DOHH2 (cell line): Measurements from ENCODE around the gene IFT74.
A peak's percentile ranks its signal among the peaks of the same experiment; 100 is the strongest.

ENCODE experiments used
- H3F3A ChIP-seq: fragments of 200-600 bp; sonication (generic), shearing (Covaris generic); 2 replicates; pipeline ENCODE4 v1.6.0; 2016; ENCODE audit warnings: antibody characterized with exemption, mild to moderate bottlenecking; ENCODE audit not compliant: control insufficient read depth, insufficient read depth
- H3K27ac ChIP-seq: fragments of 200-600 bp; sonication (generic); 2 replicates; pipeline ENCODE4 v1.5.1; 2014; ENCODE audit warnings: low read depth, mild to moderate bottlenecking, low read length, moderate library complexity
- H3K27me3 ChIP-seq: fragments of 200-600 bp; sonication (generic); 2 replicates; pipeline ENCODE4 v1.6.1; 2014; ENCODE audit warnings: mild to moderate bottlenecking, low read length, mixed read lengths; ENCODE audit not compliant: control insufficient read depth
- H3K36me3 ChIP-seq: fragments of 200-600 bp; sonication (generic); 2 replicates; pipeline ENCODE4 v1.6.1; 2014; ENCODE audit warnings: mild to moderate bottlenecking, low read length, moderate library complexity, mixed read lengths; ENCODE audit not compliant: control insufficient read depth
- H3K4me1 ChIP-seq: fragments of 200-600 bp; sonication (generic); 2 replicates; pipeline ENCODE4 v1.6.1; 2014; ENCODE audit warnings: mild to moderate bottlenecking, low read length, mixed read lengths; ENCODE audit not compliant: control insufficient read depth
- H3K4me2 ChIP-seq: fragments of 200-600 bp; sonication (generic); 2 replicates; pipeline ENCODE4 v1.6.0; 2014; ENCODE audit warnings: mild to moderate bottlenecking, low read length, moderate library complexity
- H3K4me3 ChIP-seq: fragments of 200-600 bp; sonication (generic); 2 replicates; pipeline ENCODE4 v1.5.1; 2014; ENCODE audit warnings: mild to moderate bottlenecking, low read length, mixed read lengths
- H3K79me2 ChIP-seq: fragments of 200-600 bp; sonication (generic); 2 replicates; pipeline ENCODE4 v1.6.1; 2014; ENCODE audit warnings: mild to moderate bottlenecking, low read length, mixed read lengths; ENCODE audit not compliant: control insufficient read depth
- H3K9me2 ChIP-seq: fragments of 200-600 bp; sonication (generic); replicated peaks from 2 replicates; pipeline ENCODE4 v1.6.1; 2014; ENCODE audit warnings: mild to moderate bottlenecking, low read length, mixed read lengths; ENCODE audit not compliant: control insufficient read depth
- H3K9me3 ChIP-seq: fragments of 200-600 bp; sonication (generic); 2 replicates; pipeline ENCODE4 v1.6.1; 2014; ENCODE audit warnings: antibody characterized with exemption, low read length, mixed read lengths; ENCODE audit not compliant: control insufficient read depth, insufficient read depth
- H4K20me1 ChIP-seq: fragments of 200-600 bp; sonication (generic); 2 replicates; pipeline ENCODE4 v1.6.0; 2014; ENCODE audit warnings: low read depth, mild to moderate bottlenecking, antibody characterized with exemption, low read length, moderate library complexity; ENCODE audit not compliant: control insufficient read depth, insufficient read depth
- CTCF ChIP-seq: fragments of 200-600 bp; sonication (generic); IDR thresholded peaks from one replicate; pipeline ENCODE4 v1.5.1; 2014; ENCODE audit warnings: antibody characterized with exemption, mild to moderate bottlenecking, low read depth, low read length; ENCODE audit not compliant: poor library complexity, severe bottlenecking
- EZH2phosphoT487 ChIP-seq: fragments of 200-600 bp; sonication (generic); IDR thresholded peaks from 2 replicates; pipeline ENCODE4 v1.6.1; 2017; ENCODE audit warnings: borderline replicate concordance, mild to moderate bottlenecking, antibody characterized with exemption, low read length, moderate library complexity, mixed read lengths

IFT74 gene

DNA sequence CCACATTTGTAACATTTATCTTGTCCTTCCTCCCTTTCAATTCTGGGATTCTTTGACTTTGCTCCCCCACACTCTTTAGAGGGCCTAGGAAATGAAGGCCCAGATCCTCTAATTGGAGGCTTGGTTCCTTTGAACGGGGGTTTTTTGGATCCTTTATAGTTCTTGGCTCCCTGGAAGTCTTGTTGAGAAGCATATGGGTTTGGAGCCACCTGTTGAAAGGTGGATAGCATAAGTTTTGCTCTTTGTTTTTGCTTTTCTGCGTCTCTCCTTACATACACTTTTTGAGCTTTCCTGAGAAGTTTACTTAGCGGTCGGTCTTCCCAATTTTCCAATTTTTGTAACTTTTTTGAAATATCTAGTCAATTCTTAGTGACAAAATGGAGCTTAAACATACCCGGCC, 17.8 kb downstream of the IFT74 start:
- Histone ChIP-seq H3K36me3 (no peaks in the 10 kb centered on the region), H3K79me2 (peaks cover 15% of the 10 kb centered on the region), H3K27me3 (no peaks in the 10 kb centered on the region), H3K4me3 (no peak overlapping the region), H3K9me2 (no peaks in the 10 kb centered on the region), H3K4me1 (no peaks in the 10 kb centered on the region), H3K9me3 (no peaks in the 10 kb centered on the region), H3F3A (no peaks in the 10 kb centered on the region), H3K4me2 (no peak overlapping the region), H3K27ac (no peak overlapping the region), H4K20me1 (no peaks in the 10 kb centered on the region)
- TF ChIP-seq EZH2phosphoT487 (no peak), CTCF (no peak)

- no peaks in the 10 kb centered on the region for H3K9me2 ChIP-seq
- peaks cover 7% of the 10 kb centered on the region; the same call in 1 of the 2 replicates for H3K79me2 ChIP-seq
- TF ChIP-seq EZH2phosphoT487 (no peak), CTCF (no peak)
- H4K20me1 ChIP-seq: no peaks in the 10 kb centered on the region
- H3K4me2 ChIP-seq: no peak overlapping the region
- no peaks in the 10 kb centered on the region for H3K27me3 ChIP-seq
- H3K36me3 ChIP-seq: no peaks in the 10 kb centered on the region
- H3K4me3 ChIP-seq: no peak overlapping the region
- H3K9me3 ChIP-seq: no peaks in the 10 kb centered on the region
- no peaks in the 10 kb centered on the region for H3F3A ChIP-seq
- no peak overlapping the region for H3K27ac ChIP-seq
- no peaks in the 10 kb centered on the region for H3K4me1 ChIP-seq
These were observed 18.7 kb downstream of the IFT74 start for GRCh38 chr9:26974927-26975326.

GRCh38 chr9:26975728-26976707, 19.8 kb downstream of the IFT74 start:
- peak; percentile 34 for TF ChIP-seq CTCF
- TF ChIP-seq EZH2phosphoT487: no peak
- H3K4me2 ChIP-seq: no peak overlapping the region
- H3K36me3 ChIP-seq: no peaks in the 10 kb centered on the region
- H3F3A ChIP-seq: no peaks in the 10 kb centered on the region
- H4K20me1 ChIP-seq: no peaks in the 10 kb centered on the region
- H3K9me2 ChIP-seq: no peaks in the 10 kb centered on the region
- no peaks in the 10 kb centered on the region for H3K27me3 ChIP-seq
- H3K4me3 ChIP-seq: no peak overlapping the region
- H3K27ac ChIP-seq: no peak overlapping the region
- no peaks in the 10 kb centered on the region for H3K9me3 ChIP-seq
- no peaks in the 10 kb centered on the region for H3K79me2 ChIP-seq
- no peaks in the 10 kb centered on the region for H3K4me1 ChIP-seq
